Neural cell (in vitro differentiated cells): ENCODE measurements around the gene TLR7. TPM values are rescaled to one million over a fixed set of nuclear protein-coding genes. Genes with fewer than 3 reads are reported as not detected.

Experiments
- H2AFZ ChIP-seq: fragments of 200-600, 300-800 bp; sonication (generic), shearing (Covaris generic); 2 replicates; pipeline ENCODE4 v1.6.0; 2014; ENCODE audit warnings: low read depth, mild to moderate bottlenecking, antibody characterized with exemption, low read length, moderate library complexity
- H3F3A ChIP-seq: fragments of 200-600 bp; shearing (Covaris generic); 2 replicates; pipeline ENCODE4 v1.6.1; 2016; ENCODE audit warnings: mild to moderate bottlenecking, moderate library complexity, mixed read lengths, antibody characterized with exemption, low read length; ENCODE audit not compliant: insufficient read depth, poor library complexity, severe bottlenecking
- H3K27ac ChIP-seq: fragments of 200-600, 300-800 bp; sonication (generic), shearing (Covaris generic); 2 replicates; pipeline ENCODE4 v1.5.1; 2014; ENCODE audit warnings: mild to moderate bottlenecking, low read length, moderate library complexity
- H3K27me3 ChIP-seq: fragments of 300-800, 200-600 bp; sonication (generic), shearing (Covaris generic); 2 replicates; pipeline ENCODE4 v1.6.0; 2014; ENCODE audit warnings: mild to moderate bottlenecking, low read depth, low read length, moderate library complexity; ENCODE audit not compliant: insufficient read depth
- H3K36me3 ChIP-seq: fragments of 300-800, 200-600 bp; sonication (generic), shearing (Covaris generic); 2 replicates; pipeline ENCODE4 v1.5.1; 2014; ENCODE audit warnings: mild to moderate bottlenecking, antibody characterized with exemption, low read length, moderate library complexity; ENCODE audit not compliant: insufficient read depth
- H3K4me2 ChIP-seq: fragments of 300-800, 200-600 bp; sonication (generic), shearing (Covaris generic); 2 replicates; pipeline ENCODE4 v1.6.0; 2014; ENCODE audit warnings: mild to moderate bottlenecking, low read length
- H3K4me3 ChIP-seq: fragments of 300-800, 200-600 bp; sonication (generic), shearing (Covaris generic); 2 replicates; pipeline ENCODE4 v1.5.1; 2014; ENCODE audit warnings: mild to moderate bottlenecking, low read length, moderate library complexity
- H3K79me2 ChIP-seq: fragments of 200-600 bp; shearing (Covaris generic); replicated peaks from 2 replicates; pipeline ENCODE4 v1.6.0; 2014; ENCODE audit warnings: mild to moderate bottlenecking, low read length, moderate library complexity; ENCODE audit not compliant: insufficient read depth
- H3K9ac ChIP-seq: fragments of 300-800, 200-600 bp; sonication (generic), shearing (Covaris generic); 2 replicates; pipeline ENCODE4 v1.6.1; 2016; ENCODE audit warnings: mild to moderate bottlenecking, low read length, mixed read lengths
- H3K9me2 ChIP-seq: fragments of 200-600 bp; shearing (Covaris generic); 2 replicates; pipeline ENCODE4 v1.6.1; 2016; ENCODE audit warnings: mild to moderate bottlenecking, low read length, mixed read lengths; ENCODE audit not compliant: insufficient read depth
- H3K9me3 ChIP-seq: fragments of 200-600, 300-800 bp; sonication (generic), shearing (Covaris generic); 2 replicates; pipeline ENCODE4 v1.6.1; 2016; ENCODE audit warnings: mild to moderate bottlenecking, mixed run types, low read length, moderate library complexity, mixed read lengths
- H4K20me1 ChIP-seq: fragments of 200-600 bp; shearing (Covaris generic); 2 replicates; pipeline ENCODE4 v1.6.1; 2016; ENCODE audit warnings: mild to moderate bottlenecking, mixed run types; ENCODE audit not compliant: insufficient read depth
- CTCF ChIP-seq: fragments of 450-650 bp; IDR thresholded peaks from 2 replicates; pipeline ENCODE4 v1.5.1; 2014; ENCODE audit warnings: antibody characterized with exemption, mild to moderate bottlenecking, moderate library complexity; ENCODE audit not compliant: poor library complexity, severe bottlenecking
- EP300 ChIP-seq: fragments of 450-650 bp; conservative IDR thresholded peaks from 2 replicates; pipeline ENCODE4 v1.6.1; 2014; ENCODE audit warnings: antibody characterized with exemption, mild to moderate bottlenecking, moderate library complexity; ENCODE audit not compliant: poor library complexity, severe bottlenecking
- EZH2 ChIP-seq: fragments of 200-600, 300-800 bp; shearing (Covaris generic), sonication (generic); IDR thresholded peaks from 2 replicates; pipeline ENCODE4 v1.6.1; 2014; ENCODE audit warnings: antibody characterized with exemption, low read length, borderline replicate concordance, mild to moderate bottlenecking; ENCODE audit not compliant: insufficient read depth, poor library complexity, severe bottlenecking
- MXI1 ChIP-seq: fragments of 450-650 bp; conservative IDR thresholded peaks from 2 replicates; pipeline ENCODE4 v1.6.1; 2014; ENCODE audit warnings: antibody characterized with exemption, mild to moderate bottlenecking; ENCODE audit not compliant: poor library complexity, severe bottlenecking
- POLR2AphosphoS5 ChIP-seq: IDR thresholded peaks from 2 replicates; pipeline ENCODE4 v1.6.1; 2012
- RAD21 ChIP-seq: fragments of 450-650 bp; conservative IDR thresholded peaks from 2 replicates; pipeline ENCODE4 v1.6.1; 2014; ENCODE audit warnings: antibody characterized with exemption, mild to moderate bottlenecking, moderate library complexity
- REST ChIP-seq: IDR thresholded peaks from 2 replicates; pipeline ENCODE4 v1.6.1; 2012; ENCODE audit warnings: borderline replicate concordance
- SMC3 ChIP-seq: fragments of 450-650 bp; conservative IDR thresholded peaks from 2 replicates; pipeline ENCODE4 v1.6.1; 2014; ENCODE audit warnings: antibody characterized with exemption, mild to moderate bottlenecking, moderate library complexity; ENCODE audit not compliant: poor library complexity
- TAF1 ChIP-seq: IDR thresholded peaks from 2 replicates; pipeline ENCODE4 v1.6.1; 2012; ENCODE audit warnings: low read depth
- polyA plus RNA-seq: library from polyadenylated mRNA; depleted of rRNA; stranded (reverse); fragments of >200 nt; gene quantifications from 2 replicates; pipeline ENCODE4 v1.2.3, GENCODE V29; 2014

Gene TLR7
- polyA plus RNA-seq, 1 donor from 2014 or later = not detected

- TF ChIP-seq EP300 (no peak), EZH2 (no peak), POLR2AphosphoS5 (no peak), SMC3 (no peak), TAF1 (no peak), CTCF (no peak), MXI1 (no peak), REST (no peak), RAD21 (no peak)
- Histone ChIP-seq H3K36me3 (no peaks in the 10 kb centered on the region), H3K27ac (no peak overlapping the region), H3K9me2 (no peaks in the 10 kb centered on the region), H3K9me3 (no peaks in the 10 kb centered on the region), H3K4me2 (no peak overlapping the region), H4K20me1 (no peaks in the 10 kb centered on the region), H3K9ac (no peak overlapping the region), H3K4me3 (no peak overlapping the region), H3K27me3 (no peaks in the 10 kb centered on the region), H3F3A (no peaks in the 10 kb centered on the region), H2AFZ (no peak overlapping the region), H3K79me2 (no peaks in the 10 kb centered on the region)
These were observed 30.1 kb downstream of the TLR7 start for GRCh38 chrX:12896935-12897334.

GRCh38 chrX:12898073-12898472, 31.2 kb downstream of the TLR7 start:
- Histone ChIP-seq H3K4me2 (no peak overlapping the region), H3K9ac (no peak overlapping the region), H3K27me3 (no peaks in the 10 kb centered on the region)

More at GRCh38 chrX:12898073-12898472, 31.2 kb downstream of the TLR7 start:
- H4K20me1 ChIP-seq = no peaks in the 10 kb centered on the region
- H3K9me2 ChIP-seq = no peaks in the 10 kb centered on the region
- TF ChIP-seq MXI1 (no peak), EZH2 (no peak), REST (no peak), RAD21 (no peak), EP300 (no peak), POLR2AphosphoS5 (no peak), TAF1 (no peak), CTCF (no peak), SMC3 (no peak)
- no peaks in the 10 kb centered on the region for H3K9me3 ChIP-seq
- H3K79me2 ChIP-seq = no peaks in the 10 kb centered on the region
- H2AFZ ChIP-seq = no peak overlapping the region
- no peaks in the 10 kb centered on the region for H3F3A ChIP-seq
- H3K27ac ChIP-seq = no peak overlapping the region
- no peaks in the 10 kb centered on the region for H3K36me3 ChIP-seq
- H3K4me3 ChIP-seq = no peak overlapping the region
